ENCODE measurements around the gene RPTOR.

The RPTOR gene

DNA sequence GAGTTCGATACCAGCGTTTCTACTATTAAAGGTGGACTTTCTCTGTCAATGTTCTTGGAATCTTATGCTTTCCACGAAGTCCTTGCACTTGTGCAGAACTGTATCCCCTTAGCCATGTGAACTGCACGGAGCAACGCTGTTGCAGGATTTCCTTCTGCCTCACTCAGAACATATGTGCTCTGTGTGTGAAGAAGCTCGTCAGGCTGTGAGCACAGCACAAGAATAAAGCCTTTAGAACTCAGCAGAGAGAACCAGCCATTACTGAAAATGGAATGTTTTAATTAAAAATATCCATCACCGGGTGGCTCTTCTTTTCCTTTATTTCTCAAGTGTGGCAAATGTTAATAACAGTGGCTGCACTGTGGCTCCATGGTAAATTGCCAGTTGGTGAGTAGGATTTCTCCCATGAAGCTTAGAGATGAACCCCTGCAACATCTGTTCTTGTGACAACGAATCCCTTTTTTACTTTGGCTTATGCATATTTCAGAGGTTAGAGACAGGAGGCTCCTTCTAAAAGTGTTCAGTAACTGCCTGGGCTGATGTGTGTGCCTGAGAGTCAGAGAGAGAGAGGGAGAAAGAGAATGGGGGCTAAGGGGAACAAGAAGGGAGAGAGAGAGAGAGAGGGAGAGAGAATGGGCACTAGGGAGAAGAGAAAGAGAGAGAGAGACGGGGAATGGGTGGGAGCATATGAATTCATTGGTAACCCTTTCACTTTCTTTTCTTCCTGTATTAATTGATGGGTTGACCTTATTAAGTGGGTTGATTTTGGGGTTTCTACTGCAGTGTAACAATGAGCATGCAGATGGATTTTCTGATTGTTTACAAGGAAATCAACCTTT, 50.0 kb downstream of the RPTOR start:
- DNase-seq, result peak in 1 of 2 donors; percentile 3

DNA sequence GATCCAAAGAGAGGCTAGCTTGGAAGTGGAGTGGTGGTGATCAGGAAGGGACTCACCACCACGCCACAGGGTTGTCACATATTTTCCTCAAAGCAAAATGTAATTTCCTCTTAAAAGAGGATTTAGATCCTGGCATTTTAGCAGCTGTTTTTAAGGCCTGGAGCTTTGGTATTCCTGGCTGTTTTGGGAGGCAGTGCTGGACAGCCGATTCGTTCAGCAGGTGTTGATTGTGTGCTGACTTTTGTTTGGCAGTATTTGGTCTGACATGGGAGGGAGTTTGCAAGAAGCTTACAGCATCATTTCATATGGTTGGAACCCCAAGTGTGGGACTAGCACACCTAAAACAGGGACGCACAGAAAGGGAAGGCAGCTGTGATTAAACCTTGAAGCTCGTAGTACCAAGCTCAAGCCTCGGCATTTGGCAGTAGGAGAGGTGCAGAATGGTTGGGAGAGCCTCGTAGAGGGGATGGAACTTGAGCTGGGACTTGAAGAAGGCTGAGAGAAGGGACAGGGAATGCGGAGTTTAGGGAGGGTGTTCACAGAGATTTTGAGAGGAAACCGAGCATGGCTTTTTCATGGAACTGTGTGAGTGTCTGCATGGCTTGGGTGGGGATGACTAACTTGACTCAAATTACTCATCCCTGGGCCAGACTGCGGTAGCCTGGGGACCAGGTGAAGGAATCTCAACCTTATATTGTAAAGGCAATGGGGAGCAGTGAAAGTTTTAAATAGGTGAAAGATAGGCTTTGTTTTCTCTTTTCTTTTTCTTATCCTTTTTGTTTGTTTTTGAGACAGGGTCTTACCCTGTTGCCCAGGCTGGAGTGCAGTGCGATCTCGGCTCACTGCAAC, 52.3 kb downstream of the RPTOR start:
- no peak for DNase-seq

DNA sequence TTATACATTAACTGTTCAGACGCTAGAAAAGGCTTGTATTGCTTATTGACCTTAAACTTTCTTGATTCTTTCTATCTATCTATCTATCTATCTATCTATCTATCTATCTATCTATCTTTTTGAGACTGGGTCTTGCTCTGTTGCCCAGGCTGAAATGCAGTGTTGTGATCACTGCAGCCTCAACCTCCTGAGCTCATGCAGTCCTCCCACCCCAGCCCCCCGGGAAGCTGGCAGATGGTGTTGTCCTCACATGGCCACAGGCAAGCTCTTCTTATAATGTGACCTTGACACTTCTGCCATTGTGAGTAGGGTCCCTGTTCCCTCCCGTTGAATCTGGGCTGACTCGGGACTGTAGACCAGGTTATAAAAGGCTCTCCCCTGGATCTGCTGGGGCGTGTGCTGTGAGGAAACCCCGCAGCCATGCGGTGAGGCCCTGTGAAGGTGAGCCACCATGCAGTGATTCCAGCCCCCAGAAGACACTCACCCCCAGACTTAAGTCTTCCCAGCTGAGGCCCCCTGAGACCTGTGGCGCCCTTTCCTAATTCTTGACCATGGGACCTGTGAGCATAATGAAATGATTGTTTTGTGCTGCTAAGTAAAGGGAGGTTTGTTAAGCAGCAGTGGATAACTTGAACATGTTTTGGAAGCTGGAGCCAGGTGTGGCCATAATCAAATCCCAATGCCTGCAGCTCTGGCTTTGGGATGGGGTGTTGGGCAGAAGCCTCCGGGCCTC, 54.3 kb downstream of the RPTOR start:
- no peak for DNase-seq

DNA sequence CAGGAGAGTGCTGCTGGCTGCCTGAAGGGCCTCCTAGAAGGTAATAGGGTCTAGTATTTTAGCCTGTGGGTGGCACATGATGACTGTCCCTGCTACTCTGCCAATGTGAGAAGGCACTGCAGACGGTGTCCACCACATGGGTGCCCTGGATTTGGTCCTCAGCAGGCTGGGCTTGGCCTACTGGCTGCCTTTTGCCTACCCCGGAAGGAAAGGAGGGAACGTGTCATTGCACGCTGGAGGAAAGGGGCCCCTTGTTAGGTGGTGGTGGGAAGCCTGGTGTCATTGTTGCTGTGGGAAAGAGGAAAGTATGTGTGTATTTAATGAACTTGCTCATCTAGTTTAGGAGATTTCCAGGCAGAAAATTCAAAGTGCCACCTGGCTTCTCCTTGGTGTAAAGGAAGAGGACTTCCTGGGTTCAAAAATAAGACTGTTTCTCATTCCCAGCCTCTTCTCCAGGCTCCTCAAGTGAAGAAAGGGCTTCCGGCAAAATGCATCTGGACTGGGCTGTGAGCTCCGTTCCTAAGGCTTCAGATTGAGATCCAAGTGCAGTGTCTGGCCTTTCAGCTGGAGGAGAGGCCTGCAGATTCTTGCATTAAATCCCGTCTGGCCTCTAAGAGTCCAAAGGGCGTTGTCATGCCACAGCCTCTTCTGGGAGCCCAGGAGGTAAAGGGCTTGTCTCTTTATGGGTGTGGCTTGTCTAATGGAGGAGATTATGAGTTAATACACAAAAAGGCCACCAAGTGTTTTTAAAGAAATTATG, 55.1 kb downstream of the RPTOR start:
- no peak for DNase-seq

DNA sequence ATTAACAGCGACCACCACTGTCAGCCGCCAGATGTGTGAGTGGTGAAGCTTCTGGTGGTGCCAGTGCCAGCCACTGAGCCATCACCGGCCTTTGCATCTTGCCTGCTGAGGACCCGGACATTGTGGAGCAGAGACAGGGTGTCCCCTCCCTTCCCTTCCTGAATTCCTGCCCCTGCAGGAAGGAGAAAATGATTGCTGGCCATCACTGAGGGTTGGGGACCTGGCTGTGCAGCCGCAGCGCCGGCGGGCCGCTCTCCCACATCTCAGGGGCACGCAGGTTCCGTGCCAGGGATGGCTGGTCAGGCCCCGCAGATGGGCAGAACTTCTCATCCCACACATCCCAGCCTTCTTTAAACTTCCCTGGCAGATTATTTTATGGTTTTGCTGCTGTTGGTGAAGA, 56.5 kb downstream of the RPTOR start:
- DNase-seq, result no peak

DNA sequence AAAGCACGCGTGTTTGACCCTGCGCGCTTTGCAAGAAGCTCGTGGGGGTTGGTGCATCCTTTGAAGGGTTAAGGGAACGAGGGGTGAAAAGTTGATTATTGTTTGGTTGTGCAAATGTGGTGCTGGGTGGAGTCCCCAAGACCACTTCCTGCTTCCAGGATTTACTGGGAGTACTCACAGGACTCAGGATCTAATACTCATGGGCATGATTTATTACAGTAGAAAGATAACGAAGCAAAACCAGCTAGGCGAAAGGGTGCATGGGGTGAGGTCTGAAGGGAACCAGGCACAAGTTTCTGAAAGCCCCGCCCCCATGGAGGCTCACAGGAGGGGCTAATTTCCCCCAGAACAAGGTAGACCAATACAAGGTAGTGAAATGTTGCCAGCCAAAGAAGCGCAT, 58.8 kb downstream of the RPTOR start:
- DNase-seq, result no peak

DNA sequence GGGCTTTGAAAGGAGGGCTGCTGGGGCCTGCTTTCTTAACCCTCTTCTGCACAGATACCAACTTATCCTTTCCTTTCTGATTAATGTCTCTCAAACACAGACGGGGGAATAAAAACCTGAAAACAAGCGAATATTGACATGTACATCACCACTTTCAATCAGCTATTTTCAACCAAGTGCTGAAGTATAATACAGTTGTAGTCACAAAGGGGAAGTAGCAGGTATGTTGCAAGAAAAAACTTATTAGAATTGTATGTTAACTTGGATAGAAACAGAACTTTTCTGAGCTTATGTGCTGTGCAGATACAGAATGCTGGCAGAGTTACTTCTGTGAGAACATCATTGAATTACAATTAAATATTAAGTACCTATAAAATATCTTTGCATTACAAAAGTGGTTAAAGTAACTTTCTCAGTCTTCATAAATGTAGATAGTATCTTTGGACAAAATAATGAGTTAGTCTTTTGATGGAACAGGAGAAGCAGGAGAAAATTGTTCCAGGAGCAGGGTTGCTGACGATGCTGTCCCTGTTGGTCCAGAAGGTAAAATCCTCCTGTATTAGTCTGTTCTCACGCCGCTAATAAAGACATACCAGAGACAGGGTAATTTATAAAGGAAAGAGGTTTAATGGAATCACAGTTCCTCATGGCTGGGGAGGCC, 59.5 kb downstream of the RPTOR start:
- peak in 1 of 2 donors; percentile 7 for DNase-seq

DNA sequence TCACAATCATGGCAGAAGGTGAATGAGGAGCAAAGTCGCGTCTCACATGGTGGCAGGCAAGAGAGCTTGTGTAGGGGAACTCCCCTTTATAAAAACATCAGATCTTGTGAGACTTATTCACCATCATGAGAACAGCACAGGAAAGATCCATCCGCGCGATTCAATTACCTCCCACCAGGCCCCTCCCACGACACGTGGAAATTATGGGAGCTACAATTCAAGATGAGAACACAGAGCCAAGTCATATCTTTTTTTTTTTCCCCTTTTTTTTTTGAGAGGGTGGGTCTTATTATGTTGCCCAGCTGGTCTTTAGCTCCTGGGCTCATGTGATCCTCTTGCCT, 60.0 kb downstream of the RPTOR start:
- no peak for DNase-seq

DNA sequence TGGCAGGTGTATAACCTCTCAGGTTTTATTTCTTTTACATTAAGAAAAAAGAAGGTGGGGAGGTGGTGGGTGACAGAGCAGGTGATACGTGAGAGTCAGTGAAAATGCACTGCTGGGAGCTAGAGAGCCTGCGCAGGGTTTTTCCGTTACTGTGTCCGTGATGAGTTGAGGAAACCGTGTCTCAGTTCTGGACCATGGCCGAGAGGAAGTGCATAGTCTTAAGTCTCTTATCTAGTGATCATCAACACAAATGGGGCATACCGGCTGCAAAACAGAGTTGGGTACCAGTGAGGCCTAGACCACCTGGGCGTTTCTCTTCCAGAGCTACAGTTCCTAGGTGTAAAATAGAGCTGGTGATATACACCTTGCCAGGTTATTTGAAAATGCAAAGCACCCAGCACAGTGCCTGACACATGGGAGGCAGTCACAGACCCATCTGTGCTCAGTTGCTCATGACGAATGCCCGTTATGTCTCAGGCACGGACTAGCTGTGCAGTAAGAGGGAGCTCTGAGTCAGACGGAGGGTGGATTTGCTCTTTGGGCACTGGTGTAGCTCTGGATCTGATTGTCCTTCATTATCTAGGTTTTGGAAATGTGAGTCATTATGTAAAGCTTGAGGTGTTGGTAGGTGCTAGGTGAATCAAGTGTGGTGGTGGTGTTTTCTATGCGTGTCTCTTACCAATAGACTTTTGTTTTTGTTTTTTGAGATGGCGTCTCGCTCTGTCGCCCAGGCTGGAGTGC, 60.9 kb downstream of the RPTOR start:
- DNase-seq, result no peak

DNA sequence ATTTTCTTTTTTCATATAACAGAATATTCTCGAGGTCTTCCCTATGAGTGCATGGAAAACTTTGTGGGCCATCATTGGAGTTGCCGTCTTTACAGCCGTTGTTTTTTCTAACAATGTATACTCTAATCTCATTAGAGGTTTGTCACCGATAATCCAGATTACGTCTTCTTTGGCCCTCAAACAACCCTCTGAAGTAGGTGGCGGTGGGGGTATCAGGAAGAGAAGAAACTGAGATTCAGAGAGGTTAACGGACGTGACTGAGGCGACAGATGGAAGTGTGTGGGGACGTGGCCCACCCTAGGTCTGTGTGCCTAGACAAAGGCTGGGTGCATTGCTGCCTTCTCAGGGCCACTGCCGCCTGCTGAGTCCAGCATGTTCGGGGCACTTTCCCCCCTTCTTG, 63.7 kb downstream of the RPTOR start:
- no peak for DNase-seq

DNA sequence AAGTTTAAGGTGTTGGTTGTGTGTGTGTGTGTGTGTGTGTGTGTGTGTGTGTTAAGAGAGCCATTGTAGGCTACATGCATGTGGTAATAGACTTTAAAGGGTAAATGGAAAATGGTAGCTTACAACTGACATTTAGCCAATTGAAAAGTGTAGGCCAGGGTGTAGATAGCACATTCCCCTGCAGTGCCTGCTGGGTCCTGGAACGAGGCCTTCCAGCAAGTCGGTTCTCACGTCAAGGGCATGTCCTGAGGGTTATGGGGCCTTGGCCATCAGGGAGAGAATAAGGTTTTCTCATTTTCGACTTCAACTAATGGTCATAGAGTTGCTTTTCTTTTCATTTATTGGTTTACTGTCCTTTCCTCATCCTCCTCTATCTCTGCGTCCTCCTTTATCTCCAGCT, 65.1 kb downstream of the RPTOR start:
- DNase-seq, result no peak

DNA sequence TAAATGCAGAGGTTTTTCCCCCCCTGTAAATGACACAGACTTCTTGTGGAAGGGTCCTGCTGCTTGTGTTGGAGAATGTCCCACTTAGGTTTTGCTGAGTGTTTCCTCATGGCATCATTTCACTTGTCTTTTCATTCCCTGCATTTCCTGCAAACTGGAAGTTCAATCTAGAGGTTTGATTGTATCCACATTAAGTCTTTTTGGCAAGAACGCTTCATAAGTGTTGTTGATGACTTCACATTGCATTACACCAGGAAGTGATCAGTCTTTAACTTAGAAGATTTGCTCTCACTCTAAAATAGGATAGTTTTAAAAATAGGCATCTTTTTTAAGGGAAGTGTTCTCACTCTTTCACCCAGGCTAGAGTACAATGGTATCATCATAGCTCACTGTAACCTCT, 67.2 kb downstream of the RPTOR start:
- no peak for DNase-seq

DNA sequence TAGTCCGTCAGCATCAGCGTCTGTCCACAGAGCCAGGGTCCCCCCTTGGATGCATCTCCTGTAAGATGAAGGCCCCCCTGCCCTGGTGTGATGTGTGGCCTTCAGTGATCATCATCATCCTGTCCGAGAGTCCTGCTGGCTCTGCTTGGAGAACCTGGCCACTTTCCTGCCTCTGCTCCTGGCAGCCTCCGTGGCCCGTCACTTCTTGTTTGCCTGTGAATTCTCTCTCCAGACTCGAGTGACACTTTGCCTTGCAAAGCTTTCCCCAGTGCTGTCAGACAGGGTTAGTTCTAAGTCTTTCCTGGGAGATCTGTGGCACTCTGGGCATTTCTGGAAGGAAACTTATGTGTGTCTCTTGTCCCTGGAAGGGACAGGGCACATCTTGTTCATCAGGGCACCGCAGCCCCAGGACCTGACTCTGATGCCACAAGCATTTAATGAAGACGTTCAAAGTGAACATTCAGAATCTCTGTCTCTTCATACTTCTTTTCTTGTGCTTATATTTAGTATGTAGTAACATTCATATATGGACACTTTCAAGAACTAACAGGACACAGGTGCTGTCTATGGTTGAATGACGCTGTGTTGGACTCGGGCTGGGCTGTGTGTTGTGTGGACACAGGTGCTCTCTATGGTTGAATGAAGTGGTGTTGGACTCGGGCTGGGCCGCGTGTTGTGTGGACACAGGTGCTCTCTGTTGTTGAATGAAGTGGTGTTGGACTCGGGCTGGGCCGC, 68.5 kb downstream of the RPTOR start:
- no peak for DNase-seq

DNA sequence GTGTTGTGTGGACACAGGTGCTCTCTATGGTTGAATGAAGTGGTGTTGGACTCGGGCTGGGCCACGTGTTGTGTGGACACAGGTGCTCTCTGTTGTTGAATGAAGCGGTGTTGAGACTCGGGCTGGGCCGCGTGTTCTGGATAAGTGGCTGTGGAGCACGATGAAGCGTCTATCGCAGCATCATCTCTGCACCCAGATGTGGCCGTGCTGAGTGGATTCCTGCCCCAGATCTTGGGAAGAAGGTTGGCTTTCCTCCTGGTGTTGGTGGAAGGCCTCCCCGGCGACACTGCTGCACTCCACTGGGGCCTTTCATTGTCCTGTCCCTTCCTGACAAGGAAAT, 69.1 kb downstream of the RPTOR start:
- DNase-seq, result no peak

DNA sequence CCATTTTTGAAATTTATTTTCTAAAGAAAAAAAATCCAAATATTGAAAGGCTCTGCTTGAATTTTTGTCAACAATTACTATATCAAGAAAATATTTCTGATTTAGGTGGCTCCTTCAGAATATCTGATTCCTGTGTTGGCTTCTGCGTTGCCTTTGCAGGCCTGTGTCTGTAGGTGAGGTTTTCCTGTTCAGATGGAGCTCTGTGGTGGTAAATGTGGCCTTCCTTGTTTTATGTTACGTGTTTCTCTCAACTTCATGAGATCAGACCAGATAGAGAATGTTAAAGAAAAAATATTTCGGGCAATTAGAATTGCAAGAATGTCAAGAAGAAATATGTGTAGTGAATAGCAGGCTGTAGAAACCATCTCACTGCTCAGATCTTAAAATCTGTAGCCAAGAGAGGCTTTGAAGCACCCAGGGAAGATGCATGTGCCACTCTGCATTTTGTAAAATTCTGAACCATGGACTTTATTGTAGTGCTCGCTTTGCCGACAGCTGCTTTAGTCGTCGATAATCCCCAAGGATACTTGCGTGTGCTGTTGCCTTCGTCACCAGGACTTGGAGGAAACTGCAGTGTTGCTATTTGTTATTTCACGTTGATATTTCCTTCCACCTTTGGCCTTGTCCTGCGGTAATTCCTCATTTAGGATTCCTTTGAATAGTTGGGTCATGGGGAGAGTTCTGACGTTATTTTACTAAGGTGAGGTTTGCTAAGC, 69.9 kb downstream of the RPTOR start:
- no peak for DNase-seq

DNA sequence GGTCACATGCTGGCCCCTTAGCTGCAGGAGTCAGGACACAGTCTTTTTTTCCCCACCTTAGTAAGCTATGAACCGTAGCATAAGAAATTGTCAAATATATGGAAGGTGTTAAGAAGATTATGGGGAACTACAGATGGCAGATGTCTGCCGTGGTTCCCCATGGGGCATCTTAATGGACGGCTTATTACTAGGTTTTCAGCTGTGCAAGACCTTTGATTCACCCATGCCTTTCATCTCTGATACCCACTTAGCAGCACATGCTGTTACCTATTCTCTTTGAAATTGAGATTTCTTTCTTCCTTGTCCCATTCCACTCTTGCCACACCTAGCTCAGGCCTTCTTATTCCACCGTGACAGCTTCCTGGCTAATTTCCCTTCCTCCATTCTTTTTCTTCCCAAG, 70.7 kb downstream of the RPTOR start:
- no peak for DNase-seq

DNA sequence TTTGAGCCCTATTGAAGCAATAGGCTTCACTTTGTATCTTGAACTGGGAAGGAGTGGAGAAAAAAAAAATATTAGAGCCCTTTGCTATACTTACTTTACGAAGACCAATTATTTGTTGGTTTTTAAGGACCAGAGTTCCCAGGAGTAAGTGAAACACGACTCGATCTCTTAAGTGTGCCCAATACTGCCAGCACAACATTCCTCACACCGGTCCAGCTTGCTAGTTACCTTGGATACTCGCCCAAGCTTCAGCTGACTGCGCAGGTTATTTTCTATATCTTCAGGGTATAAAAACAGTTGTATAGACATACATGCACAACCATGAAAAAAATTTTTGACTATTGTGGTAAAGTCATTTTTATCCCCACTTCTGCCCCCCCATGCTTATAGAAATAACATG, 72.1 kb downstream of the RPTOR start:
- DNase-seq, result no peak

DNA sequence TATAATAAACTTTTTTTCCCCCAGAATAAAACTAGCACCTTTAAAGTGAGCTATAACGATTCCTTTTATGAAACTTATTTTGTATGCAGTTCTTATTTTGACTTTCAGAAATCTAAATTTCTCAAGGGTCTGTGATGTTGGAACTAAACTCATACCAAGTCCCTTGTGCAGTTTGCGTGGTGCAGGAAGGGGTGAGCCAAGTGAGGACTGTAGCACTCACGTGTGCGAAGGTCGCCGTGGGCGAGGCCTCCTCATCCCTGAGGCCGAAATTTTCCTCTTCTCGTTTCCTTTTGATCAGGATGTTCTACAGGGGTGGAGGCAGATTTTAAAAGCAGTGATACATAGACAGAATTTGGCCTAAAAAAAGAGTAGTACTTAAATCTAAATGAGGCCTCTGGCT, 73.7 kb downstream of the RPTOR start:
- no peak for DNase-seq

DNA sequence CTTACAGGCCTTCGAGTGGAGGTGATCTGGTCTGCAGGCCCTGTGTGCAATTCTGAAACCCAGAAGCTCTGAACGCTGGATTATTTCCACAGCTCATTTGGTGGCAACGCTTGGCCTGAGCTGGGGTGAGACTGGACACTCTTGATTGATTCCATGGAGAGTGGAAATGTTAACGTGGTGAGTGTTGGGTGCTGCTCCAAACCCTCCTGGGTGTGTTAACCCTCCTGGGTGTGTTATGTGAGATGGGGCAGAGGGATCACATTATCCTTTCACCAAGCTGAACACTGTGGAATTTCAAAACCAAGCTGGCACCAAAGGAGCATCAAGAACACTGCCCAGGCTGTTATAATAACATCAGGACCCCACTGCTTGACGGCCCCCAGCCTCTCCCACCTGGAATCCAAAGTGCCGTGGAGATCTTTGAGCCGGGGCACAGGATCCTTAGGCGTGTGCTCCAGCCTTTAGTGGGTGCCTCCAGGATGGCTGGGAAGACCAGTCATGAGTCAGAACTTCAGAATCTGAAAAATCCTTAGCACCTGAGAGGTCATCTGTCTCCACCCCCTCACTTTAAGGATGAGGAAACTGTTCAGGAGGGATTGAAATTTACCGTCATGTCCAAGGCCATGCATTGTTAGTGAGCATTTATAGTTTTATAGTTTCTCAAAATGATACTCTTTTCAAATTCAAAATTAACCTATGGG, 75.0 kb downstream of the RPTOR start:
- no peak for DNase-seq
